Activated CD8-positive, alpha-beta memory T cell treated with anti-CD3 and anti-CD28 coated beads, Interleukin-2, amount 50 U/mL, for 4 hours (primary cell): ENCODE measurements around the gene TMPO.
"Not testable (repeated sequence)": the region's sequence is repeated elsewhere in the genome, so short reads cannot be mapped to it uniquely, and the experiment has no call there.

Experiments used
- DNase-seq: peaks from one replicate; pipeline ENCODE4 v3.0.0-alpha.2; 2020

TMPO gene

DNA sequence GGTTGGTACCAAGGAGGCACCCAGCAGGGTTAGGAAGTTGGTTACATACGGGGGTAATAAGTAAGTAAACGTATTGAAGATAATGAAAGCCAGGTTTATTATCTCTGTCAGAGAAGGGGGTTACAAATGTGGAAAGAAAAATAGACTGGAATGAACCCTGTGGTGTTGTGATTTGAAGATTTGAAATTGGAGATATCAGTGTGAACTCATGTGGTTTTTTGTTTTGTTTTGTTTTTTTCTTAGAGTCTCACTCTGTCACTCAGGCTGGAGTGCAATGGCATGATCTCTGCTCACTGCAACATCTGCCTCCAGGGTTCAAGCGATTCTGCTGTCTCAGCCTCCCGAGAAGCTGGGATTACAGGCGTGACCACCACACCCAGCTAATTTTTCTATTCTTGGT is 64.0 kb downstream of the TMPO start:
- no peak for DNase-seq

DNA sequence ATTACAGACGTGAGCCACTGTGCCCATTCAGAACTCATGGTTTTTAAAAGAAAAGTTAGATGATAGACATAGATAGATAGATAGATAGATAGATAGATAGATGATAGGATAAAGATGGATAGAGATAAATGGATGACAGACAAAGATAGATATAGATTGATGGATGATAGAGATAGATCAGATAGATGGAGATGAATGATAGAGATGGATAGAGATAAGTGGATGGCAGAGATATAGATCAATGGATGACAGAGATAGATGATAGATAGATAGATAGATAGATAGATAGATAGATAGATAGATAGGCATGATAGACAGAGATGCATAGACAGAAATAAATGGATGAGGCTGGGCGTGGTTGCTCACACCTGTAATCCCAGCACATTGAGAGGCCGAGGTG is 64.4 kb downstream of the TMPO start:
- no peak for DNase-seq

DNA sequence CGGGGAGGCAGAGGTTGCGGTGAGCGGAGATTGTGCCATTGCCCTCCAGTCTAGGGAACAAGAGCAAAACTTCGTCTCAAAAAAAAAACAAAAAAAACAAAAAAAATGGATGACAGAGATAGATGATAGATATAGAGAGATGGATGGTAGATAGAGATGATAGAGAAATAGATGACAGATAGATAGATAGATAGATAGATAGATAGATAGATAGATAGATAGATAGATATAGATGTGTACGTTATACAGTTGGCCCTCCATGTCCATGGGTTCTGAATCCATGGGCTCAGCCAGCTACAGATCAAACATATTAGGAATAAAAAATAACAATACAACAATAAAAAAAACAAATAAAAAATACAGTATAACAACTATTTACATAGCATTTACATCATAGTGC is 65.3 kb downstream of the TMPO start:
- DNase-seq: no peak

DNA sequence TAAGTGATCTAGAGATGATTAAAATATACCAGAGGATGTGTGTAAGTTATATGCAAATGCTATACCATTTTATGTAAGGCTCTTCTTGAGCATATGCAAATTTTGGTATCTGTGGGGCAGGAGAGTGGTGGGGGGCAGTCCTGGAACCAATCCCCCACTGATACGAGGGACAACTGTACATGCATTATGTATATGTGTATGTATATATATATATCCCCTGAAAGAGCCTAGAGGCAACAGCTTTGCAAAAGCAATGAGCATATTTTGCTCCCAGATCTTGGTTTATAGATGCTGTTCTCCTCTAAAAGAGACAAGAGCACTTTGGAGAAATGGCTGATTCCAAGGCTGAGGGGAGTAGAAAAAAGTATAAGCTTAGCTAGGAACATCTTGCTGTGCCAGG is 65.7 kb downstream of the TMPO start:
- DNase-seq: no peak

DNA sequence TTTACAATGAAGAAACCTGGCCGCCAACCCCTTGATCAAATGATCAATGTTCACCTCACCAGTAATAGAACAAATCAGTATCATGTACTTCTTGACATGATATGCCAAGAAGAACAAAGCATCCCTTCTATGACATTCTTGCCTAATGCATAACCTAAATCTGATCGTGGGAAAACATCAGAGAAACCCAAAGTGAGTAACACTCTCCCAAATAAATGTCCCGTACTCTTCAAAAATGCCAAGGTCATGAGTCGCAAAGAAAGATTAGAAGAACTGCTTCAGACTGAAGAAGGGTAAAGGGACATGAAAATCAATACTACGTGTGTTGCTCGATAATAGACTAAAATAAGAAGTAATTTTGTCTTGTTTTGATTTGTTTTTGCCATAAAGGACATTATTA is 66.7 kb downstream of the TMPO start:
- DNase-seq: no peak

DNA sequence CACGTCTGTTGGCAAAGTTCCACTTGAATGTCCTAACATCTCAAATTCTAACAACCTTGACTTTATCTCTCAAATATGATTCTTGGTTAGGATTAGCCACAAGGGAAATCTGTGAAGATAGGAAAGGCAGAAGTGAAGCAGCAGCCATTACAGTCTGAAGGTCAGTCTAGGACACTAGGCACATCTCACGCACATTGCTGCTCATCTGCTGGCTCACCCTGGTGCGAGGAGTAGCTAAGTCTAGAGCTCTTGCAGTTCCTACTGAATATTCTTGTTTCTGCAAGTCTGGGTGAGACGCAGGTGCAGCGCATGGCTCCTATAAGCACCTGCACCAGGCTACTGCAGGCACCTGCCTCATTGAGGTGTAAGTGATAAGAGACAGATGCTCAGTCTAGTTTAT is 71.7 kb downstream of the TMPO start:
- no peak for DNase-seq

DNA sequence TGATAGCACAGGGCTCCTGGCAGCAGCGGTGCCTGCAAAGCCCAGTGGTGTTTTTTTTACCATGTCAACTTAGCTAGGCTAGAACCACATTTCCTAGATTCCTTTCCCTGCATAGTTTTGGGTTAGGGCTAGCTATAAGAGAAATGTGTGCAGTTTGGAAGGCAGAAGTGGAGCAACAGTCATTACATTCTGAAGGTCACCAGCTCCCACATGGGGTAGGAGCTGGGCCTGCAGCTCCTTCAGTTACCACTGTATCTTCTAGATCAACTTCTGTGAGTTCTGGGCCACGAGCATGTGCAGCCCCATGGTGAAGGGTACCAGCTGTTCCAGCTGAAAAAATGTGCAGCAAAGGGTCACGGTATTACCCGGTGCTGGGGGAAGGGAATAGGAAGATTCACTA is 75.8 kb downstream of the TMPO start:
- DNase-seq: no peak

DNA sequence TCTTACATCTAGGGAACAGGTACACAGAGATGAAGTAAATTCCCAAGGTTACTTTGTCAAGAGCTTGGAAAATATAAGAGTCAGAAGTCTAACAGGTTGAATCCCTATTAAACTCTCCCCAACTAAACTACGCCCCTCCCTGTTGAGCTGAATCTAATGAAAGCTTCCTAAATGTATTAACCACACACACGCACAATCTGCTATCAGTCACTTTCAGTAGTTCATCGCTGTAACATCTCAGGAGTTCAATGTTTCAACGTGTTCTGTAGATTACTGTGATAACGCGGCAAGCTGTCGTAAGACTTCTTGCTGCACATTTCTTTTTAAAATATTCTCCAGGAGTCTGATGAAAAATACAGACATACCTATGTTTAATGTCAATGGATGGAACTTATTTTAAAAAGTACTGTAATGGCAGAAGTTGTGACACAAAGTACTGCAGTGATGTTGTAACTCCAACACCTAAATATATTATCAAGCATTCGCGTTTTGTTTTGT is 77.5 kb downstream of the TMPO start:
- DNase-seq: no peak

DNA sequence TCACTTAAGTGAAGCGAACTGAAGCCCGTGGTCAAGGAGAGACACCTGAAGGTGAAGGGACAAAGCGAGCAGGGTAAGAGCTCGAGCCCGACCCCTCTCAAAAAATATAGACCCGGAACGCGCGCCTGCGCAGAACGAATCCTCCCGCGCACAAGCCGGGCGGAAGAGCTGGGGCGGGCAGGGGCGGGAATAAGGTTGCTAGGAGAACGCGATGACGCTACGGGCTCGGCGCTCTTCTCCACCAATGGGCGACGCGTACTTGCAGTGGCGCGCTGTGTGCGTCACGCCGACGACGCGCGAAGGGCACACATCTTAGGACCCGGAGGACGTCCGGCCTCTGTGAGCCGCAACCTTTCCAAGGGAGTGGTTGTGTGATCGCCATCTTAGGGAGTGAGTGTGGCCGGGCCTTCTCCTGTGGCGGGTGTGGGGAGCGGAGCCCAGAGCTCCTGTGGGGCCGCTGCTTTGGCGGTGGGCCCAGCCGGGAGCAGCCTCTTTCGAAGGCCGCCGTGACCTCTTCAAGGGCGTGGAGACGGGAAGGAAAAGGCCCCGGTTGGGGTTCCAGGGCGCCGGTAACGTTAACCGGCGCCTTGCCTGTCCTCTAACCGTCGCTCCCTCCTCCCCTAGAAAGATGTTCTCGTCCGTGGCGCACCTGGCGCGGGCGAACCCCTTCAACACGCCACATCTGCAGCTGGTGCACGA is 78.1 kb downstream of the TMPO start, which contains the start of gene SLC25A3:
SLC25A3 (plus strand) TSS at position 336 of the 699 bp plus-strand sequence; CDS start at position 629, 293 bp downstream.
- DNase-seq: peak; percentile 96

DNA sequence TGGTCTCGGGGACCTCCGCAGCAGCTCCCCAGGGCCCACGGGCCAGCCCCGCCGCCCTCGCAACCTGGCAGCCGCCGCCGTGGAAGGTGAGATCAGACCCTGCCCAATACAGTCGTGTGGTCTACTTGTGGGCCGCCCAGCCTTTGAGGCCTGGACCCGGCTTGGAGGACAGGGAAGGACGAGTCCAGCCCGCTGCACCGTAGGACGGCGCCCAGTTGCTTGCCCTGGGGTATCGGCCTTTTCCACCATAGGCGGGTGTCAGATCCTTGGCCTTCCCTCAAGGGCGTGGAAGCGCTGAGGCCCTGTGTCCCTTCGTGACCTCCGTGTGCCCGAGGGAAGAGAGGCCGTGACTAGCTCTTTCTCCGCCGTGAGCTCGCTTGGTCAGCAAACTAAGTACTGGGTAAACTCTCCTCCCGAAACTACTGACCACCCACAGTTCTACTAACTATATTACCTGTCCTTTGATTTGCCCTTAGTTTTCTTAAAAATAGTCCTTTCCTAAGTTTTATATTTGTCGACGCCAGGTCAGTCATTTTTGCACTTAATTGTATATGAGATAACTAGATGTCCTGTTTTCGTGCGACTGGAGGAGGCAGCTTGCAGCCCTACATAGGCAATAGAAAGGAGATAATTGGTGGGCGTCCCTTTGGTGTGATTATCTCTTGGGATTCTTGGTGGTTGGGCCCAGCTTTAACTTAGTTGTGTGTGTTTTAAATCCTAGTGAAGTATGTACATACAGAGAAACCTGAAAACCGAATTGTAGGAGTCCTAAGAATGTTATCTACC is 78.9 kb downstream of the TMPO start:
- DNase-seq: peak; percentile 41

DNA sequence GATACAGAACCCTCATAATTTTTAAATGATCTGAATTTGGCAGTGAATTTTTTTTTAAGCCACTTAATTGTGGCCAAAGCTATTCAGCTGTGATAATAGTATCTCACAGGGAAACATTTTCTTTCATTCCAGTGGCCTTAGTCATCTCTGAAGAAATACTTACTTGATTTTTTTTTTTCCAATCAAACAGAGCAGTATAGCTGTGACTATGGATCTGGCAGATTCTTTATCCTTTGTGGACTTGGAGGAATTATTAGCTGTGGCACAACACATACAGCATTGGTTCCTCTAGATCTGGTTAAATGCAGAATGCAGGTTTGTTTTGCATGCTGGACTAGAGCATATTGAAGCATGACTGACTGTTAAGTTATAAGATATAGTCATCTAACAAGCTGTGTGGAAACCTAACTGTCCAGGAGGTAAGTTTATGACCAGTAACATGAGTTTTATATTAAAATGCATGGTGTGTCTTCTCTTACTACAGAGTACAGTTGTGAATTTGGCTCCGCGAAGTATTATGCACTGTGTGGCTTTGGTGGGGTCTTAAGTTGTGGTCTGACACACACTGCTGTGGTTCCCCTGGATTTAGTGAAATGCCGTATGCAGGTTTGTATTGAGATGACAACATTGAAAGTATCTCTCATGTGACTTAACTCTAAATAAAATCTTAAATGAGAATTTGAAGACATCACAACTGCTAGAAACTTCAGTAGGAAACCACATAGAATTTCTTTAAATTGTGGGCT is 80.0 kb downstream of the TMPO start:
- no peak for DNase-seq

DNA sequence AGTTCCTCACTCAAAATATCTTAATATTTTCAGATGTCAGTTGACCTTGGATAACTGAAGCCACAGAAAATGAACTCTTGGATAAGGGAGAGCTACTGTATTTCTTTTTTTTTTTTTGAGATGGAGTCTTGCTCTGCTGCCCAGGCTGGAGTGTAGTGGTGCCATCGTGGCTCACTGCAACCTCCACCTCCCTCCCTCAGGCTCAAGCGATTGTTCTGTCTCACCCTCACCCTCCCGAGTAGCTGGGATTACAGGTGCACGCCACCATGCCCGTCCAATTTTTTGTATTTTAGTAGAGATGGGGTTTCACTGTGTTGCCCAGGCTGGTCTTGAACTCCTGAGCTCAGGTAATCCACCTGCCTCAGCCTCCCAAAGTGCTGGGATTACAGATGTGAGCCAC is 81.9 kb downstream of the TMPO start:
- DNase-seq: not testable (repeated sequence)
